DOHH2 (cell line): ENCODE measurements around the gene ZSCAN30.

ENCODE experiments used
- H3F3A ChIP-seq: fragments of 200-600 bp; sonication (generic), shearing (Covaris generic); 2 replicates; pipeline ENCODE4 v1.6.0; 2016; ENCODE audit warnings: antibody characterized with exemption, mild to moderate bottlenecking; ENCODE audit not compliant: control insufficient read depth, insufficient read depth
- H3K27ac ChIP-seq: fragments of 200-600 bp; sonication (generic); 2 replicates; pipeline ENCODE4 v1.5.1; 2014; ENCODE audit warnings: low read depth, mild to moderate bottlenecking, low read length, moderate library complexity
- H3K27me3 ChIP-seq: fragments of 200-600 bp; sonication (generic); 2 replicates; pipeline ENCODE4 v1.6.1; 2014; ENCODE audit warnings: mild to moderate bottlenecking, low read length, mixed read lengths; ENCODE audit not compliant: control insufficient read depth
- H3K36me3 ChIP-seq: fragments of 200-600 bp; sonication (generic); 2 replicates; pipeline ENCODE4 v1.6.1; 2014; ENCODE audit warnings: mild to moderate bottlenecking, low read length, moderate library complexity, mixed read lengths; ENCODE audit not compliant: control insufficient read depth
- H3K4me1 ChIP-seq: fragments of 200-600 bp; sonication (generic); 2 replicates; pipeline ENCODE4 v1.6.1; 2014; ENCODE audit warnings: mild to moderate bottlenecking, low read length, mixed read lengths; ENCODE audit not compliant: control insufficient read depth
- H3K4me2 ChIP-seq: fragments of 200-600 bp; sonication (generic); 2 replicates; pipeline ENCODE4 v1.6.0; 2014; ENCODE audit warnings: mild to moderate bottlenecking, low read length, moderate library complexity
- H3K4me3 ChIP-seq: fragments of 200-600 bp; sonication (generic); 2 replicates; pipeline ENCODE4 v1.5.1; 2014; ENCODE audit warnings: mild to moderate bottlenecking, low read length, mixed read lengths
- H3K79me2 ChIP-seq: fragments of 200-600 bp; sonication (generic); 2 replicates; pipeline ENCODE4 v1.6.1; 2014; ENCODE audit warnings: mild to moderate bottlenecking, low read length, mixed read lengths; ENCODE audit not compliant: control insufficient read depth
- H3K9me2 ChIP-seq: fragments of 200-600 bp; sonication (generic); replicated peaks from 2 replicates; pipeline ENCODE4 v1.6.1; 2014; ENCODE audit warnings: mild to moderate bottlenecking, low read length, mixed read lengths; ENCODE audit not compliant: control insufficient read depth
- H3K9me3 ChIP-seq: fragments of 200-600 bp; sonication (generic); 2 replicates; pipeline ENCODE4 v1.6.1; 2014; ENCODE audit warnings: antibody characterized with exemption, low read length, mixed read lengths; ENCODE audit not compliant: control insufficient read depth, insufficient read depth
- H4K20me1 ChIP-seq: fragments of 200-600 bp; sonication (generic); 2 replicates; pipeline ENCODE4 v1.6.0; 2014; ENCODE audit warnings: low read depth, mild to moderate bottlenecking, antibody characterized with exemption, low read length, moderate library complexity; ENCODE audit not compliant: control insufficient read depth, insufficient read depth
- CTCF ChIP-seq: fragments of 200-600 bp; sonication (generic); IDR thresholded peaks from one replicate; pipeline ENCODE4 v1.5.1; 2014; ENCODE audit warnings: antibody characterized with exemption, mild to moderate bottlenecking, low read depth, low read length; ENCODE audit not compliant: poor library complexity, severe bottlenecking
- EZH2phosphoT487 ChIP-seq: fragments of 200-600 bp; sonication (generic); IDR thresholded peaks from 2 replicates; pipeline ENCODE4 v1.6.1; 2017; ENCODE audit warnings: borderline replicate concordance, mild to moderate bottlenecking, antibody characterized with exemption, low read length, moderate library complexity, mixed read lengths

Gene ZSCAN30

DNA sequence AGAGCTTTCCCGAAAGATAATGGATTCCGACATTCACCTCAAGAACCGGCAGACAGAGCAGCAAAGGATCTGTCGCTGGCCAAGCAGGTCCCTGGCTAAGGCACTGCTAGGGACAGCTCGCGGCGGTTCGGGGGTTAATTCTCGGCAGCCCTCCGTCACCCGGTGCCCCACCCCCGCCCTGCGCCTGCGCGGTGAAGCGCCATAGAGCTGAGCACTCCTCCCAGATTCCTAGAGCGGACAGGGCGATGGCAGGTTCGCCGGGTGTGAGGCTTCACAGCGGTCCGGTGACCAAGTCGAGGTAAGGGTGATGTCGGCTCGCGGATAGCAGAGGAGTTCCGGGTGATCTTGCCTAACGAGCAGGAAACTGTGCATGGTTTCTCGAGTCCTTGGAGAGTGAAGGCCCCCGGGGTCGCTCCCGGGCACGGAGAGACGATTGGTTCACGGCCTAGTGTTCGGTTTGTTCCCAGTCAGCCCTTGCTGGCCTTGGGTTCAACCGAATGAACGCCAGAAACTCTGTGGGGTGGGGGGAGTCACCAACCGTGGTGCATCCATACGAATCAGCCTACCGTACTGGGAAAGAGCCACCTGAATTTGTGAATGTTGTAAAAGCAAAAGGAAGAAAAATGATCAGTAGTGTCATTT lies at the start of gene ZSCAN30:
ZSCAN30 (minus strand) TSS at position 136 of the 642 bp plus-strand sequence. CDS start 25,877 bp downstream, outside the sequence.
- H4K20me1 ChIP-seq = no peaks in the 10 kb centered on the region
- peak within 1 kb of the TSS; percentile 69 for H3K4me2 ChIP-seq
- H3K4me1 ChIP-seq = peaks cover 27% of the 10 kb centered on the region
- no peaks in the 10 kb centered on the region for H3K9me2 ChIP-seq
- H3K27me3 ChIP-seq = no peaks in the 10 kb centered on the region
- H3K4me3 ChIP-seq = peak within 1 kb of the TSS; percentile 97
- H3K9me3 ChIP-seq = peaks cover 5% of the 10 kb centered on the region; the same call in 1 of the 2 replicates
- peaks cover 67% of the 10 kb centered on the region for H3K79me2 ChIP-seq
- peaks cover 32% of the 10 kb centered on the region for H3K36me3 ChIP-seq
- peak within 1 kb of the TSS; percentile 60 for H3K27ac ChIP-seq
- TF ChIP-seq EZH2phosphoT487 (no peak), CTCF (no peak)
- H3F3A ChIP-seq = no peaks in the 10 kb centered on the region

GRCh38 chr18:35337286-35337685 lies 47.3 kb upstream of the ZSCAN30 start:
- H3K27ac ChIP-seq = no peak overlapping the region
- 0 out of 2 replicates have a peak, but pooled peaks cover 3% of the 10 kb centered on the region for H3F3A ChIP-seq
- peaks cover 12% of the 10 kb centered on the region for H4K20me1 ChIP-seq
- no peak overlapping the region for H3K4me3 ChIP-seq
- H3K79me2 ChIP-seq = peaks cover 63% of the 10 kb centered on the region
- H3K27me3 ChIP-seq = no peaks in the 10 kb centered on the region
- no peak for TF ChIP-seq EZH2phosphoT487
- no peak for TF ChIP-seq CTCF
- no peaks in the 10 kb centered on the region for H3K4me1 ChIP-seq
- H3K9me2 ChIP-seq = no peaks in the 10 kb centered on the region
- H3K4me2 ChIP-seq = no peak overlapping the region
- H3K9me3 ChIP-seq = no peaks in the 10 kb centered on the region
- H3K36me3 ChIP-seq = peaks cover 97% of the 10 kb centered on the region

- H3F3A ChIP-seq = 0 out of 2 replicates have a peak, but pooled peaks cover 3% of the 10 kb centered on the region
- no peaks in the 10 kb centered on the region for H3K4me1 ChIP-seq
- no peaks in the 10 kb centered on the region for H3K27me3 ChIP-seq
- no peak overlapping the region for H3K27ac ChIP-seq
- peaks cover 12% of the 10 kb centered on the region for H4K20me1 ChIP-seq
- H3K9me2 ChIP-seq = no peaks in the 10 kb centered on the region
- no peaks in the 10 kb centered on the region for H3K9me3 ChIP-seq
- H3K4me2 ChIP-seq = no peak overlapping the region
- peaks cover 49% of the 10 kb centered on the region for H3K79me2 ChIP-seq
- H3K4me3 ChIP-seq = no peak overlapping the region
- TF ChIP-seq CTCF (no peak), EZH2phosphoT487 (no peak)
- peaks cover 89% of the 10 kb centered on the region for H3K36me3 ChIP-seq
Observed at GRCh38 chr18:35335866-35336265, 45.8 kb upstream of the ZSCAN30 start.
